GM23248 (cell line): ENCODE data around the gene SLC37A1. TPM values are rescaled to one million over a fixed set of nuclear protein-coding genes. Genes with fewer than 3 reads are reported as not detected.

Experiments
- DNase-seq: peaks from one replicate; pipeline ENCODE4 v3.0.0-alpha.2; 2015
- H2AFZ ChIP-seq: fragments of 200-600 bp; sonication (generic); 2 replicates; pipeline ENCODE4 v1.6.1; 2016; ENCODE audit warnings: antibody characterized with exemption
- H3F3A ChIP-seq: fragments of 200-600 bp; sonication (generic); 2 replicates; pipeline ENCODE4 v1.6.1; 2016; ENCODE audit warnings: mild to moderate bottlenecking, antibody characterized with exemption, mixed run types; ENCODE audit not compliant: insufficient read depth
- H3K27ac ChIP-seq: fragments of 200-600 bp; sonication (generic); 2 replicates; pipeline ENCODE4 v1.5.1; 2016; ENCODE audit warnings: mild to moderate bottlenecking
- H3K27me3 ChIP-seq: fragments of 200-600 bp; sonication (generic); replicated peaks from 2 replicates; pipeline ENCODE4 v1.6.1; 2016; ENCODE audit warnings: mild to moderate bottlenecking; ENCODE audit not compliant: insufficient read depth
- H3K36me3 ChIP-seq: fragments of 200-600 bp; sonication (generic); 2 replicates; pipeline ENCODE4 v1.6.1; 2016; ENCODE audit warnings: low read depth, mild to moderate bottlenecking
- H3K4me1 ChIP-seq: fragments of 200-600 bp; sonication (generic); 2 replicates; pipeline ENCODE4 v1.6.1; 2016; ENCODE audit warnings: mild to moderate bottlenecking; ENCODE audit not compliant: insufficient read depth
- H3K4me2 ChIP-seq: fragments of 200-600 bp; sonication (generic); one replicate; pipeline ENCODE4 v1.6.1; 2016; ENCODE audit warnings: mild to moderate bottlenecking; ENCODE audit not compliant: unreplicated experiment
- H3K4me3 ChIP-seq: fragments of 200-600 bp; sonication (generic); 2 replicates; pipeline ENCODE4 v1.5.1; 2016; ENCODE audit warnings: mild to moderate bottlenecking
- H3K79me2 ChIP-seq: fragments of 200-600 bp; sonication (generic); 2 replicates; pipeline ENCODE4 v1.6.1; 2016; ENCODE audit warnings: mild to moderate bottlenecking; ENCODE audit not compliant: insufficient read depth
- H3K9ac ChIP-seq: fragments of 200-600 bp; sonication (generic); 2 replicates; pipeline ENCODE4 v1.6.1; 2016; ENCODE audit warnings: mild to moderate bottlenecking
- H3K9me2 ChIP-seq: fragments of 200-600 bp; sonication (generic); 2 replicates; pipeline ENCODE4 v1.6.1; 2016; ENCODE audit warnings: mixed run types, mild to moderate bottlenecking, moderate library complexity; ENCODE audit not compliant: insufficient read depth
- H3K9me3 ChIP-seq: fragments of 200-600 bp; sonication (generic); one replicate; pipeline ENCODE4 v1.6.1; 2017; ENCODE audit warnings: low read depth
- H4K20me1 ChIP-seq: fragments of 200-600 bp; sonication (generic); 2 replicates; pipeline ENCODE4 v1.6.0; 2016; ENCODE audit not compliant: insufficient read depth
- EZH2 ChIP-seq: fragments of 200-600 bp; sonication (generic); IDR thresholded peaks from 2 replicates; pipeline ENCODE4 v1.6.1; 2018; ENCODE audit warnings: antibody characterized with exemption, mild to moderate bottlenecking; ENCODE audit not compliant: insufficient read depth, poor library complexity, severe bottlenecking
- EZH2phosphoT487 ChIP-seq: fragments of 200-600 bp; sonication (generic); IDR thresholded peaks from 2 replicates; pipeline ENCODE4 v1.6.1; 2018; ENCODE audit warnings: antibody characterized with exemption, moderate library complexity, mild to moderate bottlenecking, low read depth; ENCODE audit not compliant: insufficient read depth
- WGBS, 2 experiments: methylation state at CpG; one replicate each; pipeline ENCODE4 v1.1.6; 2015 to 2017; ENCODE audit warnings: low lambda C conversion rate in 2 of 2, low coverage in 1 of 2; ENCODE audit errors: missing lambda C conversion rate in 2 of 2; 5-methylcytosine and 5-hydroxymethylcytosine counted together
- in situ Hi-C: fragments of 300-500 bp; cut with MboI; formaldehyde crosslinking; loops from 2 replicates; pipeline ENCODE4 v1.15.0; 2020
- polyA plus RNA-seq: library from polyadenylated mRNA; unstranded; fragments of >200 nt; fragmentation: Nextera tagmentation; extraction: Ambion mirVana; gene quantifications from 2 replicates; pipeline ENCODE4 v1.2.1, GENCODE V29; 2016
- total RNA-seq: library from RNA; depleted of rRNA; stranded (reverse); fragments of >200 nt; shearing (Covaris generic); gene quantifications from 2 replicates; pipeline ENCODE4 v1.2.3, GENCODE V29; 2014

Gene SLC37A1
- total and polyA plus RNA-seq, 2 experiments from 2014 or later: not detected

GRCh38 chr21:42585881-42586280 is 72.2 kb downstream of the SLC37A1 start:
- Histone ChIP-seq H3K27me3 (no peaks in the 10 kb centered on the region), H3K4me2 (no peak overlapping the region), H3K27ac (no peak overlapping the region), H3K36me3 (no peaks in the 10 kb centered on the region), H3K4me3 (no peak overlapping the region), H3K79me2 (no peaks in the 10 kb centered on the region), H2AFZ (no peak overlapping the region), H3K9me3 (no peaks in the 10 kb centered on the region), H3K9me2 (no peaks in the 10 kb centered on the region), H4K20me1 (no peaks in the 10 kb centered on the region), H3K4me1 (no peaks in the 10 kb centered on the region), H3F3A (no peaks in the 10 kb centered on the region), H3K9ac (no peak overlapping the region)
- DNase-seq: no peak
- in situ Hi-C loops: no loop called here
- WGBS, 2 experiments: 62% methylated on average over 10 of the region's 10 CpGs
- TF ChIP-seq EZH2 (no peak), EZH2phosphoT487 (no peak)

GRCh38 chr21:42586406-42586805 is 72.8 kb downstream of the SLC37A1 start:
- in situ Hi-C loops: no loop called here
- WGBS, 2 experiments: 93% methylated on average over 11 to 18 of the region's 19 CpGs
- Histone ChIP-seq H3K79me2 (no peaks in the 10 kb centered on the region), H2AFZ (no peak overlapping the region), H3F3A (no peaks in the 10 kb centered on the region), H3K27me3 (no peaks in the 10 kb centered on the region), H3K9ac (no peak overlapping the region), H3K36me3 (no peaks in the 10 kb centered on the region), H4K20me1 (no peaks in the 10 kb centered on the region), H3K9me3 (no peaks in the 10 kb centered on the region), H3K4me1 (no peaks in the 10 kb centered on the region), H3K4me3 (no peak overlapping the region), H3K9me2 (no peaks in the 10 kb centered on the region), H3K27ac (no peak overlapping the region), H3K4me2 (no peak overlapping the region)
- DNase-seq: no peak
- TF ChIP-seq EZH2phosphoT487 (no peak), EZH2 (no peak)

GRCh38 chr21:42587036-42587435 is 73.4 kb downstream of the SLC37A1 start:
- DNase-seq: no peak
- H3K9ac ChIP-seq: no peak overlapping the region
- no peak for TF ChIP-seq EZH2phosphoT487
- no peaks in the 10 kb centered on the region for H3K9me2 ChIP-seq
- peaks cover 2% of the 10 kb centered on the region; the same call in 1 of the 2 replicates for H3K27me3 ChIP-seq
- H3K9me3 ChIP-seq: no peaks in the 10 kb centered on the region
- in situ Hi-C loops: no loop called here
- WGBS, 2 experiments: 79 to 81% methylated on average over 13 to 15 of the region's 15 CpGs
- H3K27ac ChIP-seq: no peak overlapping the region
- H3F3A ChIP-seq: no peaks in the 10 kb centered on the region
- no peak overlapping the region for H3K4me2 ChIP-seq
- H3K36me3 ChIP-seq: no peaks in the 10 kb centered on the region
- no peaks in the 10 kb centered on the region for H3K79me2 ChIP-seq
- H3K4me3 ChIP-seq: no peak overlapping the region
- H3K4me1 ChIP-seq: no peaks in the 10 kb centered on the region
- H2AFZ ChIP-seq: no peak overlapping the region
- no peaks in the 10 kb centered on the region for H4K20me1 ChIP-seq

- DNase-seq: no peak
These were observed 76.9 kb downstream of the SLC37A1 start for GRCh38 chr21:42590431-42591131.

More at GRCh38 chr21:42590431-42591131, 76.9 kb downstream of the SLC37A1 start:
- no peak overlapping the region for H3K4me3 ChIP-seq
- H3K27me3 ChIP-seq: peaks cover 12% of the 10 kb centered on the region; the same call in 1 of the 2 replicates
- H3K27ac ChIP-seq: no peak overlapping the region
- H3K36me3 ChIP-seq: no peaks in the 10 kb centered on the region
- 19 to 24% methylated on average over 20 of the region's 20 CpGs for WGBS, 2 experiments
- H3K9me3 ChIP-seq: no peaks in the 10 kb centered on the region
- H3K4me2 ChIP-seq: no peak overlapping the region
- H3K79me2 ChIP-seq: no peaks in the 10 kb centered on the region
- H4K20me1 ChIP-seq: no peaks in the 10 kb centered on the region
- H3K4me1 ChIP-seq: no peaks in the 10 kb centered on the region
- in situ Hi-C loops: loop anchor here (5.0 kb wide), 1 partner anchor 232 kb away; no protein-coding TSS in a partner anchor
- no peak overlapping the region for H2AFZ ChIP-seq
- H3K9ac ChIP-seq: no peak overlapping the region
- H3K9me2 ChIP-seq: no peaks in the 10 kb centered on the region
- H3F3A ChIP-seq: no peaks in the 10 kb centered on the region
- no peak for TF ChIP-seq EZH2phosphoT487
- no peak for TF ChIP-seq EZH2
